Right ventricle myocardium superior (tissue), 1 donor: Measurements from ENCODE around the gene CRABP2. TPM values are rescaled to one million over a fixed set of nuclear protein-coding genes. Genes with fewer than 3 reads are reported as not detected.

Experiments used
- ATAC-seq: fragments of 200-7000 bp; cut with Tn5 transposase; one replicate; pipeline ENCODE4 v1.9.1; 2020; ENCODE audit warnings: mild to moderate bottlenecking; ENCODE audit not compliant: poor library complexity
- DNase-seq: peaks from one replicate; pipeline ENCODE4 v3.0.0-alpha.2; 2020
- intact Hi-C: fragments of 100-400 bp; cut with DNase I; formaldehyde crosslinking; loops from one replicate; pipeline ENCODE4 v1.11.2; 2022
- total RNA-seq: library from RNA; stranded (reverse); fragmentation: NEBNext Ultra II Directional; extraction: Animal tissue kit (Norgen Biotek cat#: 25700); gene quantifications from one replicate; pipeline ENCODE4 v1.2.1, GENCODE V29; 2021
- donor health status: DM: no; HTN: yes; CAD: no; lungs with severe emphysema.

CRABP2 gene
- total RNA-seq, 1 donor from 2014 or later = 0.59 TPM

- intact Hi-C loops = no loop called here
- ATAC-seq (no peak), DNase-seq (peak; percentile 34)
These were observed 41.2 kb downstream of the CRABP2 start for GRCh38 chr1:156664046-156664766.

- intact Hi-C loops = no loop called here
- no peak for ATAC-seq
- peak; percentile 63 for DNase-seq
These were observed 42.2 kb downstream of the CRABP2 start for GRCh38 chr1:156663178-156663577.

GRCh38 chr1:156662800-156663055 lies 42.7 kb downstream of the CRABP2 start:
- peak; percentile 16 for DNase-seq
- intact Hi-C loops = no loop called here
- no peak for ATAC-seq

GRCh38 chr1:156662005-156662799 lies 43.2 kb downstream of the CRABP2 start:
- intact Hi-C loops = no loop called here
- ATAC-seq (no peak), DNase-seq (peak; percentile 42)

GRCh38 chr1:156660752-156661112 lies 44.7 kb downstream of the CRABP2 start:
- intact Hi-C loops = loop anchor here (1.0 kb wide), 1 partner anchor 17 kb away; the partner anchor contains the start of gene NES
- ATAC-seq = no peak
- peak; percentile 20 for DNase-seq

- DNase-seq (peak; percentile 97), ATAC-seq (peak; percentile 85)
- intact Hi-C loops = loop anchor here (1.0 kb wide), 1 partner anchor 17 kb away; the partner anchor contains the start of gene NES
These were observed 45.2 kb downstream of the CRABP2 start for GRCh38 chr1:156659988-156660751.

GRCh38 chr1:156659661-156659987 lies 45.8 kb downstream of the CRABP2 start:
- intact Hi-C loops = no loop called here
- ATAC-seq (no peak), DNase-seq (no peak)

GRCh38 chr1:156658945-156659574 lies 46.3 kb downstream of the CRABP2 start:
- ATAC-seq = no peak
- peak; percentile 38 for DNase-seq
- intact Hi-C loops = no loop called here

GRCh38 chr1:156658496-156658895 lies 46.9 kb downstream of the CRABP2 start:
- DNase-seq = peak; percentile 39

GRCh38 chr1:156657741-156658319 lies 47.6 kb downstream of the CRABP2 start:
- no peak for ATAC-seq
- intact Hi-C loops = loop anchor here (1.0 kb wide), 1 partner anchor 31 kb away; no protein-coding TSS in a partner anchor
- DNase-seq = no peak

More at GRCh38 chr1:156658496-156658895, 46.9 kb downstream of the CRABP2 start:
- intact Hi-C loops = no loop called here
- no peak for ATAC-seq

GRCh38 chr1:156656806-156657740 lies 48.3 kb downstream of the CRABP2 start:
- DNase-seq (peak; percentile 88), ATAC-seq (peak; percentile 59)
- intact Hi-C loops = loop anchor here (1.0 kb wide), 1 partner anchor 30 kb away; no protein-coding TSS in a partner anchor

- DNase-seq = no peak
- ATAC-seq = no peak
- intact Hi-C loops = no loop called here
These were observed 49.4 kb downstream of the CRABP2 start for GRCh38 chr1:156655904-156656516.

GRCh38 chr1:156655151-156655903 lies 50.1 kb downstream of the CRABP2 start:
- intact Hi-C loops = no loop called here
- DNase-seq = no peak
- ATAC-seq = no peak

GRCh38 chr1:156654700-156655099 lies 50.7 kb downstream of the CRABP2 start:
- DNase-seq (no peak), ATAC-seq (no peak)
- intact Hi-C loops = loop anchor here (5.0 kb wide), 2 partner anchors 72 to 267 kb away; no protein-coding TSS in a partner anchor

- DNase-seq (no peak), ATAC-seq (no peak)
- intact Hi-C loops = loop anchor here (5.0 kb wide), 2 partner anchors 71 to 266 kb away; no protein-coding TSS in a partner anchor
These were observed 52.4 kb downstream of the CRABP2 start for GRCh38 chr1:156652992-156653355.
